Measurements from ENCODE around the gene RABGAP1.

RABGAP1 gene

DNA sequence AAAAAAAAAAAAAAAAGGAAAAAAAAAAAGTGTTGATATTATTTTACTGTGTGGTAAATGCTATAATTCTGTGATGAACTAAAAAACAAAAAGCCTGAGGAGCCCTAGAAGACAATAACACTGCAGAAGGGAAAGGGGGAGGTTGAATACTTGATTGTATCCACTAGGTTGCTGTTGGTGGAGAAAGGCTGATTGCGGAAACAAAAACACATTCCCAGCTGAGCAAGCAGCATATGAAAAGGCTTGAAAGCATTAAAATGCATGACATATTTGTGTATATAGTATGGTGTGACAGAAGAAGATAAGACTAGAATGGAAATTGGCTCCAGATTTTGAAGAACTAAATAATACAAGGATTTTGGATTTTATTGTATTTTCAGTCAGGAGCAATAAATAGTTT lies 8.9 kb downstream of the RABGAP1 start:
- Histone ChIP-seq H3K4me2 (no peak overlapping the region), H3K4me1 (peaks cover 0 to 53% (median 0%) of the 10 kb centered on the region in 10 experiments; a peak in 5 of 20 replicates), H3K9me3 (replicated peaks in 1 of 11) (0 out of 22 replicates have a peak, but pooled peaks cover 0 to 4% (median 0%) of the 10 kb centered on the region in 11 experiments), H3K4me3 (no peak overlapping the region), H3K9ac (no peak overlapping the region), H3K27me3 (no peaks in the 10 kb centered on the region), H3K27ac (no peak overlapping the region), H3K36me3 (peaks cover 3 to 27% (median 10%) of the 10 kb centered on the region in 11 experiments; a peak in 16 of 22 replicates), H4K20me1 (peaks cover 0 to 100% (median 72%) of the 10 kb centered on the region in 11 experiments; a peak in 19 of 22 replicates)
- TF ChIP-seq Cebpa-rat (IDR thresholded peaks at IDR 0.05): no peak

DNA sequence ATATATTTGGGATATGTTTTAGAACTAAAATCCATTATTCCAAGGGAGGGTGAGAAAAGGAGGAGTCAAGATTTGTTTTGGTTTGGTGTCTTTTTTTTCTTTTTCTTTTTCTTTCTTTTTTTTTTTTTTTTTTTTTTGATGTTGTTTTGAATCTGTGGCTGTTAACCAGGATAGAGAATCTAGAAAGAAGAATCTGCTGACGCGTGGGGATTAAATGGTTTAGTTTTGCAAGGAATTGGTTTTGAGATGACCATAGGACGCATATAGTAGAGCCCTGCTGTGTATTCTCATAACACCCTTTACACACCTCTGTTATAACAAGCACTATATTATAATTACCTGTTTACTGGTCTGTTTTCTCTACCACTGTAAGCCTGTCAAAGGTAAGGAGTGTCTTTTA lies 9.4 kb downstream of the RABGAP1 start:
- Histone ChIP-seq H3K9me3 (replicated peaks in 1 of 11) (0 out of 22 replicates have a peak, but pooled peaks cover 0 to 4% (median 0%) of the 10 kb centered on the region in 11 experiments), H3K27me3 (no peaks in the 10 kb centered on the region), H3K4me2 (0 out of 22 replicates have a peak overlapping the region, but pooled peaks of 1 of the 11 experiments have one; percentile 19), H4K20me1 (peaks cover 0 to 100% (median 71%) of the 10 kb centered on the region in 11 experiments; a peak in 19 of 22 replicates), H3K4me1 (peaks cover 0 to 53% (median 0%) of the 10 kb centered on the region in 10 experiments; a peak in 5 of 20 replicates), H3K27ac (no peak overlapping the region), H3K36me3 (peaks cover under 1 to 24% (median 8%) of the 10 kb centered on the region in 11 experiments; a peak in 15 of 22 replicates), H3K4me3 (no peak overlapping the region), H3K9ac (no peak overlapping the region)
- TF ChIP-seq Cebpa-rat (IDR thresholded peaks at IDR 0.05): no peak

DNA sequence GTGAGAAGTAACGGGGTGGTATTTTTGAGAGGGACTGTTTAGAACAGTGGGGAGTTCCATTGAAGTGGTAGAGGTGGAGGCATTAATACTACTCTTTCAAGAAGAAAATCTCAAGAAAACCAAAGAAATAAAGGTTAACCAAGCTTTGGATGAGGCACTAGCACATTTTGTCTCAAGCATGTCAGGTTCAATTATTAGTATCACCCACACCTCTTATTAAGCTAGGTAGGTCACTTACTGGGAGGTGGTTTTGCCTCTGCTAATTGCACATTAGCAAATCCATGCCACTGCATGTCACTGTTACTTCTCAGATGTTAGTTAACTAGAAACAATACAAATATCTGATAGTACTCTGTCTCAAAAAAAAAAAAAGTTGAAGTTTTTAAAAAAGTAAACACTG lies 10.2 kb downstream of the RABGAP1 start:
- H3K4me1 ChIP-seq: peaks cover 0 to 53% (median 0%) of the 10 kb centered on the region in 10 experiments; a peak in 5 of 20 replicates
- no peak overlapping the region for H3K4me2 ChIP-seq
- H3K4me3 ChIP-seq: no peak overlapping the region
- H3K27me3 ChIP-seq: no peaks in the 10 kb centered on the region
- 0 out of 22 replicates have a peak, but pooled peaks cover 0 to 4% (median 0%) of the 10 kb centered on the region in 11 experiments for H3K9me3 ChIP-seq (replicated peaks in 1 of 11)
- H3K36me3 ChIP-seq: peaks cover 0 to 24% (median 8%) of the 10 kb centered on the region in 11 experiments; a peak in 14 of 22 replicates
- no peak overlapping the region for H3K9ac ChIP-seq
- no peak for TF ChIP-seq Cebpa-rat (IDR thresholded peaks at IDR 0.05)
- H4K20me1 ChIP-seq: peaks cover 0 to 100% (median 63%) of the 10 kb centered on the region in 11 experiments; a peak in 19 of 22 replicates
- no peak overlapping the region for H3K27ac ChIP-seq

DNA sequence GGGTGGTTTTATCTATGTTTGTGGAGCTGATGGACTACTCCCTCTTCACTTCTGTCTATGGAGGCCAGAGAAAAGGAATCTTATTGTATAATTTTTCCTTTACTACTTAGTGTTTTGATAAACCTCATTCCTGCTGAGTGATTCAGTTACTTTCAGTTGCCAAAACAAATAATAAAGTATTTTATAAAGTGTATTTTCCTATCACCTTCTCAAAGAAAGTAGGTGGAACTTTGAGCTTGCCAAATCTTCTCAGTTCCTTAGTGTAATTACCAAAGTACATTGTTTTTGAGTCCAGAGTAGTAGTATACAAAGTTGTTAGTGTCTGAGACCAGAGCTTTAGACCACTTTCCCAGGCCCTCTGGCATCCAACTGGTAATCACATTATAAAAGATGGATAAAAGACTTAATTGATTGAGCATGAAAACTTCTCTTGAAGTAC lies 13.5 kb downstream of the RABGAP1 start:
- Histone ChIP-seq H3K9ac (no peak overlapping the region), H3K4me2 (no peak overlapping the region), H3K36me3 (peaks cover 8 to 28% (median 19%) of the 10 kb centered on the region in 11 experiments), H3K27ac (no peak overlapping the region), H4K20me1 (peaks cover 0 to 77% (median 37%) of the 10 kb centered on the region in 11 experiments; a peak in 18 of 22 replicates), H3K4me3 (no peak overlapping the region), H3K9me3 (replicated peaks in 1 of 11) (peaks cover 0 to 6% (median 0%) of the 10 kb centered on the region in 11 experiments; a peak in 1 of 22 replicates), H3K27me3 (no peaks in the 10 kb centered on the region), H3K4me1 (peaks cover 0 to 44% (median 0%) of the 10 kb centered on the region in 10 experiments; a peak in 5 of 20 replicates)
- TF ChIP-seq Cebpa-rat (IDR thresholded peaks at IDR 0.05): no peak

DNA sequence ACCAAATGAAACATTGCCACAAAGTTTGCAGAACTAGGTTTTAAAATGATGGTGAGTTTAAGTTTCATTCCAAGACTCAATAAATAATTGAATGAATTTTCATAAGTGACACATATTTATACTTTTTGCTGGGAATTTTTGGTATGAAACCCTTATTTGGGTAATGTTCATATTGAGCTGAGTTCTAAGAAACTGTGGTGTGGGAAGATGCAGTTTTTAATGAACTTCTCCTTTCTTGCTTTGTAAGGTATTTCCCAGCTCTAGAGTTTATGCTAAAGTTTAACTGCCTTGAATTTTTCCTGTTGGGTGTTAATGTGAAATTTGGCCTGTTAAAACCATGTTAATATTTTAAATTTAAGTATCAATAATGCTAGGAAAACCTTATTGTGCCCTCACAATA lies 15.1 kb downstream of the RABGAP1 start:
- H3K9ac ChIP-seq: no peak overlapping the region
- H3K4me3 ChIP-seq: no peak overlapping the region
- peak overlapping the region in 1 of 11 experiments; percentile 29; a peak in 2 of 22 replicates for H3K4me2 ChIP-seq
- H3K27me3 ChIP-seq: no peaks in the 10 kb centered on the region
- peaks cover 0 to 60% (median 24%) of the 10 kb centered on the region in 11 experiments; a peak in 15 of 22 replicates for H4K20me1 ChIP-seq
- H3K4me1 ChIP-seq: peaks cover 0 to 27% (median 0%) of the 10 kb centered on the region in 10 experiments; a peak in 5 of 20 replicates
- H3K9me3 ChIP-seq (replicated peaks in 1 of 11): peaks cover 4 to 20% (median 15%) of the 10 kb centered on the region in 11 experiments; a peak in 16 of 22 replicates
- H3K36me3 ChIP-seq: peaks cover 25 to 45% (median 36%) of the 10 kb centered on the region in 11 experiments
- H3K27ac ChIP-seq: no peak overlapping the region
- no peak for TF ChIP-seq Cebpa-rat (IDR thresholded peaks at IDR 0.05)

DNA sequence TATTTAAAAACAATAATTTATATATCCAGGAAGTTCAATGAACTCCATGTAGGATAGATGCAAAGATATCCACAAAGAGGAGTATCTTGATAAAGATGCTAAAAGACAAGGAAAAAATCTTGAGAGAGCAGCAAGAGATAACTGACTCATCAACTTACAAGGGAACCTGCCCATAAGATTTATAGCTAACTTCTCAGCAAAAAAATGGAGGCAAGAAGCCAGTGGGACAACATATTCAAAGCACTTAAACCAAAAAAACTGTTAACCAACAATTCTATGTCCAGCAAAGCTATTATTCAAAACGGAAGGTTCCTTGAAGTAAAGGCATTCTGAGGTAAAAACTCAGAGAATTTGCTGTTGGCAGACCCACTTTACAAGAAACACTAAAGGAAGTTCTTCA lies 20.3 kb downstream of the RABGAP1 start:
- TF ChIP-seq Cebpa-rat (IDR thresholded peaks at IDR 0.05): no peak

DNA sequence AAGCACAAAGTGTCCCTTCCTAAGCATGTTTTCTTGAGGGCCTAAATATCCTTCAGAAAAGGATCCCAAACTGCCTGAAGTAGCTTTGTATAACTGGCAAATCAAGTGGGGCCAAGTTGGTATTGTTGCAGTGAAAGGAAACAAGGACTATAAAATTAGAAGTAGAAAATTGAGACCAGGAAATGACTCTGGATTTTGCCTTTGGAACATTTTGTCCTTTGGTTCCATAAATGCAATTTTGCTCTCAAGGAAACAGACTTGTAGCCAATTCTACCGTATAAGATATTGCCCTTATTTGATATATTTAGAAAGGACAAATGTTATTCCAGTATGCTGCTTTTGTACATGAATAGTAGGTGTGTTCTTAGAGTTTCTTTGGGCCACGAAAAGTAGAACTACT lies 34.4 kb downstream of the RABGAP1 start:
- Histone ChIP-seq H3K27ac (no peak overlapping the region), H3K4me3 (no peak overlapping the region), H3K9ac (no peak overlapping the region), H3K9me3 (replicated peaks in 1 of 11) (0 out of 22 replicates have a peak, but pooled peaks cover 0 to 4% (median 0%) of the 10 kb centered on the region in 11 experiments), H4K20me1 (peaks cover 0 to 38% (median 6%) of the 10 kb centered on the region in 11 experiments; a peak in 8 of 22 replicates), H3K36me3 (peaks cover 45 to 90% (median 70%) of the 10 kb centered on the region in 11 experiments), H3K4me1 (peaks cover 0 to 5% (median 0%) of the 10 kb centered on the region in 10 experiments; a peak in 1 of 20 replicates), H3K4me2 (no peak overlapping the region), H3K27me3 (no peaks in the 10 kb centered on the region)
- TF ChIP-seq Cebpa-rat (IDR thresholded peaks at IDR 0.05): no peak

More for the DNA sequence above, 20.3 kb downstream of the RABGAP1 start:
- Histone ChIP-seq H3K27me3 (no peaks in the 10 kb centered on the region), H3K4me3 (no peak overlapping the region), H3K27ac (no peak overlapping the region), H3K36me3 (peaks cover 56 to 91% (median 77%) of the 10 kb centered on the region in 11 experiments), H3K4me2 (no peak overlapping the region), H3K4me1 (peaks cover 0 to 16% (median 0%) of the 10 kb centered on the region in 10 experiments; a peak in 3 of 20 replicates), H4K20me1 (peaks cover 0 to 11% (median 0%) of the 10 kb centered on the region in 11 experiments; a peak in 6 of 22 replicates), H3K9me3 (replicated peaks in 1 of 11) (peaks cover 4 to 22% (median 15%) of the 10 kb centered on the region in 11 experiments; a peak in 16 of 22 replicates), H3K9ac (no peak overlapping the region)

DNA sequence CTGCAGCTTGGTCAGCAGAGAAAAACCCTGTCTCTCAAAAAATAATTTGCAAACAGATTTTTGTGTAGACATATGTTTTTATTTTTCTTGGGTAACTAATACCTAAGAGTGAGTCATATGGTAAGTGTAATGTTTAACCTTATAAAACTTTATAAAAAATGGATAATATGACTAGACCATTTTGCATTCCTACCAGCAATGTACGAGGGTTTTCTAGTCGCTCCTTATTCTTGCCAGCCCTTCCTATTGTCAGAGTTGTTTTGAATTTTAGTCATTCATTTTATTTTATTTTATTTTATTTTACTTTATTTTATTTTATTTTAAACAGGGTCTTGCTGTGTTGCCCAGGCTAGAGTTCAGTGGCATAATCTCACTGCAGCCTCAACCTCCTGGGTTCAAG lies 37.8 kb downstream of the RABGAP1 start:
- H3K4me1 ChIP-seq: peaks cover 0 to 5% (median 0%) of the 10 kb centered on the region in 10 experiments; a peak in 1 of 20 replicates
- H3K36me3 ChIP-seq: peaks cover 31 to 88% (median 55%) of the 10 kb centered on the region in 11 experiments; a peak in 21 of 22 replicates
- no peak overlapping the region for H3K9ac ChIP-seq
- H3K4me3 ChIP-seq: no peak overlapping the region
- no peak for TF ChIP-seq Cebpa-rat (IDR thresholded peaks at IDR 0.05)
- no peak overlapping the region for H3K4me2 ChIP-seq
- H3K27me3 ChIP-seq: no peaks in the 10 kb centered on the region
- no peaks in the 10 kb centered on the region for H3K9me3 ChIP-seq (replicated peaks in 1 of 11)
- no peak overlapping the region for H3K27ac ChIP-seq
- peaks cover 0 to 61% (median 7%) of the 10 kb centered on the region in 11 experiments; a peak in 8 of 22 replicates for H4K20me1 ChIP-seq

DNA sequence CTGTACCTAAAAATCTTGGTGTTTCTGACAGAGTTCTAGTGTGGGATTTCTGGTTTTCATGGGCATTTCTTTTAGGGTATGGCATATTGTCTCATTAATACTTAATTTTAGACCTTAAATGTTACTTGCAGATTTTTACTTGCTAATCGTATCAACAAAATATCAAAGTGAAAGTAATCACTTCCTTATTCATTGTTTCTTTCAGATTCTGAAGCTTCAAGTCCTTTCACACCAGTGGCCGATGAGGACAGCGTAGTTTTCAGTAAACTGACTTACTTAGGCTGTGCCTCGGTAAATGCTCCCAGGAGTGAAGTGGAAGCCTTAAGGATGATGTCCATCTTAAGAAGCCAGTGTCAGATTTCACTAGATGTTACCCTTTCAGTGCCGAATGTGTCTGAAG lies 45.2 kb downstream of the RABGAP1 start:
- Histone ChIP-seq H3K9ac (no peak overlapping the region), H3K36me3 (peaks cover 44 to 91% (median 70%) of the 10 kb centered on the region in 11 experiments), H3K27me3 (no peaks in the 10 kb centered on the region), H3K27ac (no peak overlapping the region), H3K4me3 (no peak overlapping the region), H3K4me1 (no peaks in the 10 kb centered on the region), H4K20me1 (peaks cover 0 to 28% (median 0%) of the 10 kb centered on the region in 11 experiments; a peak in 5 of 22 replicates), H3K4me2 (no peak overlapping the region), H3K9me3 (replicated peaks in 1 of 11) (no peaks in the 10 kb centered on the region)
- TF ChIP-seq Cebpa-rat (IDR thresholded peaks at IDR 0.05): no peak
